PC-9 (cell line): Measurements from ENCODE around the gene SNPH. TPM values are rescaled to one million over a fixed set of nuclear protein-coding genes. Genes with fewer than 3 reads are reported as not detected.

Source experiments
- BruUV-seq: library from RNA; stranded (reverse); fragments of 400-500 nt; replicated peaks from 2 replicates; lab custom pipeline; 2021; lab: Mats Ljungman, UMichigan
- CTCF ChIA-PET: fragments of 300-600 bp; sonication (Branson Sonifier 250); formaldehyde crosslinking; loops from one replicate; lab custom pipeline; 2022; ENCODE audit warnings: antibody characterized with exemption; lab: Charles Lee
- POLR2A ChIA-PET: fragments of 300-600 bp; sonication (Branson Sonifier 250); formaldehyde crosslinking; loops from one replicate; lab custom pipeline; 2022; ENCODE audit warnings: antibody characterized with exemption; ENCODE audit not compliant: unreplicated experiment; lab: Charles Lee
- DNase-seq, 2 experiments: peaks; one replicate each; pipeline versions ENCODE4 v3.0.0 to v3.0.0-alpha.2; 2015 to 2022; ENCODE audit warnings: mixed read lengths in 1 of 2
- H2AFZ ChIP-seq: fragments of 200-600 bp; sonication (generic); 2 replicates; pipeline ENCODE4 v1.8.1; 2017; ENCODE audit warnings: antibody characterized with exemption
- H3F3A ChIP-seq: fragments of 200-600 bp; sonication (generic); 2 replicates; pipeline ENCODE4 v1.8.1; 2017; ENCODE audit warnings: antibody characterized with exemption, mild to moderate bottlenecking, low read depth; ENCODE audit not compliant: insufficient read depth
- H3K27ac ChIP-seq: fragments of 200-600 bp; sonication (generic); 2 replicates; pipeline ENCODE4 v1.6.1; 2016; ENCODE audit warnings: mixed run types
- H3K27me3 ChIP-seq: fragments of 200-600 bp; sonication (generic); 2 replicates; pipeline ENCODE4 v1.6.1; 2016; ENCODE audit warnings: low read depth, mixed run types; ENCODE audit not compliant: insufficient read depth
- H3K36me3 ChIP-seq: fragments of 200-600 bp; sonication (generic); 2 replicates; pipeline ENCODE4 v1.6.1; 2016; ENCODE audit warnings: low read depth, mixed run types
- H3K4me1 ChIP-seq: fragments of 200-600 bp; sonication (generic); replicated peaks from 2 replicates; pipeline ENCODE4 v1.6.1; 2016; ENCODE audit warnings: mixed run types; ENCODE audit not compliant: insufficient read depth
- H3K4me2 ChIP-seq: fragments of 200-600 bp; sonication (generic); 2 replicates; pipeline ENCODE4 v1.6.1; 2017; ENCODE audit warnings: mixed run types
- H3K4me3 ChIP-seq: fragments of 200-600 bp; sonication (generic); 2 replicates; pipeline ENCODE4 v1.6.1; 2016; ENCODE audit warnings: mixed run types
- H3K79me2 ChIP-seq: fragments of 200-600 bp; sonication (generic); 2 replicates; pipeline ENCODE4 v1.6.1; 2017; ENCODE audit warnings: low read depth, mixed run types
- H3K9me2 ChIP-seq: fragments of 200-600 bp; sonication (generic); 2 replicates; pipeline ENCODE4 v1.8.1; 2017; ENCODE audit warnings: mild to moderate bottlenecking; ENCODE audit not compliant: insufficient read depth
- H3K9me3 ChIP-seq: fragments of 200-600 bp; sonication (generic); 2 replicates; pipeline ENCODE4 v1.8.1; 2016; ENCODE audit warnings: low read depth; ENCODE audit not compliant: insufficient read depth
- H4K20me1 ChIP-seq: fragments of 200-600 bp; sonication (generic); 2 replicates; pipeline ENCODE4 v1.8.1; 2017; ENCODE audit not compliant: insufficient read depth
- CTCF ChIP-seq: fragments of 200-600 bp; sonication (generic); conservative IDR thresholded peaks from 2 replicates; pipeline ENCODE4 v1.6.1; 2017; ENCODE audit warnings: mixed run types, antibody characterized with exemption, mild to moderate bottlenecking, moderate library complexity
- EZH2 ChIP-seq: fragments of 200-600 bp; sonication (generic); IDR thresholded peaks from 2 replicates; pipeline ENCODE4 v1.8.0; 2017; ENCODE audit warnings: antibody characterized with exemption, low read depth
- intact Hi-C: fragments of 100-400 bp; cut with micrococcal nuclease; formaldehyde crosslinking; loops from one replicate; pipeline ENCODE4 v1.10.0; 2022; ENCODE audit not compliant: unreplicated experiment
- total RNA-seq: library from RNA; stranded (reverse); gene quantifications from 2 replicates; pipeline ENCODE4 v1.2.3, GENCODE V29; 2021

SNPH gene
- total RNA-seq, 1 experiment from 2014 or later = 3.4 TPM

DNA sequence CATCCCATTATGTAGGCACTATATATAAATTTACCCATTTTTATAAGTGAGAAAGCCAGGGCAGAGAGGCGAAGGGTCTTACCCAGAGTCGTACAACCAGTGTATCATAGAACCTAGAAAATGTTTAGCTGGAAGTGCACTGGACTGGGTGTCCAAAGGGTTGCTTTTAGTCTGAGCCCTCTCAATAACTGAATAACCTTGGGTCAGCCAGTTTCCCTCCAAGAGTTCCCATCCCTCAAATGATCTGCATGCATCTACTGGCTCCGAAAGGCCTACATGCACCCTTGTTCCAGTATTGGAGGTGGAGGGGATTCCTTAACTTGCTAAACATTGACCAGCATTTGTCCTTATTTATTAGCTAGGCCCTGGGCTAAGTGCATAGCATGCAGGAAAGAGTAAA lies 3.8 kb downstream of the SNPH start:
- H4K20me1 ChIP-seq = no peaks in the 10 kb centered on the region
- H3K9me3 ChIP-seq = no peaks in the 10 kb centered on the region
- H2AFZ ChIP-seq = no peak overlapping the region
- intact Hi-C loops = loop anchor here (5.0 kb wide), 1 partner anchor 43 kb away; the partner anchor contains the start of gene RAD21L1
- TF ChIP-seq EZH2 (no peak), CTCF (no peak)
- CTCF ChIA-PET = no interaction called here
- no peak overlapping the region for H3K4me2 ChIP-seq
- no peaks in the 10 kb centered on the region for H3K9me2 ChIP-seq
- no TSS peak for BruUV-seq
- no peaks in the 10 kb centered on the region for H3K36me3 ChIP-seq
- H3K79me2 ChIP-seq = no peaks in the 10 kb centered on the region
- H3K4me3 ChIP-seq = no peak overlapping the region
- H3F3A ChIP-seq = peaks cover 12% of the 10 kb centered on the region; the same call in 1 of the 2 replicates
- POLR2A ChIA-PET = no interaction called here
- H3K4me1 ChIP-seq = peaks cover 4% of the 10 kb centered on the region; the same call in 1 of the 2 replicates
- H3K27ac ChIP-seq = no peak overlapping the region
- no peak for DNase-seq
- no peaks in the 10 kb centered on the region for H3K27me3 ChIP-seq

- no peak for TF ChIP-seq CTCF
- TF ChIP-seq EZH2 = no peak
- Histone ChIP-seq H3K4me3 (no peak overlapping the region), H2AFZ (no peak overlapping the region), H3K4me1 (no peaks in the 10 kb centered on the region), H3K79me2 (no peaks in the 10 kb centered on the region), H3K4me2 (no peak overlapping the region), H3F3A (peaks cover 2% of the 10 kb centered on the region; the same call in 1 of the 2 replicates), H3K36me3 (no peaks in the 10 kb centered on the region), H3K9me2 (no peaks in the 10 kb centered on the region), H3K27me3 (no peaks in the 10 kb centered on the region), H3K9me3 (no peaks in the 10 kb centered on the region), H4K20me1 (no peaks in the 10 kb centered on the region), H3K27ac (no peak overlapping the region)
- intact Hi-C loops = no loop called here
- ChIA-PET CTCF (no interaction called here), POLR2A (no interaction called here)
- no peak for DNase-seq
- no TSS peak for BruUV-seq
Measured at GRCh38 chr20:1272368-1273100, 6.4 kb downstream of the SNPH start.

GRCh38 chr20:1273366-1273765 lies 7.3 kb downstream of the SNPH start:
- H3K27me3 ChIP-seq = no peaks in the 10 kb centered on the region
- H3K79me2 ChIP-seq = no peaks in the 10 kb centered on the region
- H3K9me2 ChIP-seq = no peaks in the 10 kb centered on the region
- no peak overlapping the region for H3K4me2 ChIP-seq
- no peak overlapping the region for H3K4me3 ChIP-seq
- H3K9me3 ChIP-seq = no peaks in the 10 kb centered on the region
- BruUV-seq = no TSS peak
- no peak for DNase-seq
- H3K27ac ChIP-seq = no peak overlapping the region
- H3K36me3 ChIP-seq = no peaks in the 10 kb centered on the region
- ChIA-PET CTCF (no interaction called here), POLR2A (no interaction called here)
- H4K20me1 ChIP-seq = no peaks in the 10 kb centered on the region
- intact Hi-C loops = no loop called here
- no peak for TF ChIP-seq CTCF
- TF ChIP-seq EZH2 = no peak
- H3F3A ChIP-seq = no peaks in the 10 kb centered on the region; the same call in 1 of the 2 replicates
- no peaks in the 10 kb centered on the region for H3K4me1 ChIP-seq
- H2AFZ ChIP-seq = no peak overlapping the region
